ENCODE results near the gene DGKB.

The DGKB gene

DNA sequence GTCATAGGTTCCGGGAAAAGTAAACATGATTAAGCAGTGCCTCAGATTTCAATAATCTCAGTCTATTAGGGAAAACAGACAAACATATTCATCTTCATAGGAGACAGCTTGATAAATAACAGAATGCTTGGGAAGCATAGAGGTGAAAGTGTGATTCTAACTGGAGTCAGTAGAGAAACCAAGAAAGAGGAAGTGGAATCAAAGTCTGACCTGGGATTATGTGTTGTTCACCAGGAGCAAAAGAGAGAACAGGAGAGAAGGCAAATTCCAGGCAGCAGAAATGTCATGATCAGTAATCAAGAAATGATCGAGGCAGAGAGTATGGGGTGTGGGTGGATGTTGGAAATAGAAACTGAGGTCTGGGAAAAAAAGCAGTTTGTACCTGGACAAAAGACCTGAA is 43.7 kb downstream of the DGKB start:
- DNase-seq, result no peak

DNA sequence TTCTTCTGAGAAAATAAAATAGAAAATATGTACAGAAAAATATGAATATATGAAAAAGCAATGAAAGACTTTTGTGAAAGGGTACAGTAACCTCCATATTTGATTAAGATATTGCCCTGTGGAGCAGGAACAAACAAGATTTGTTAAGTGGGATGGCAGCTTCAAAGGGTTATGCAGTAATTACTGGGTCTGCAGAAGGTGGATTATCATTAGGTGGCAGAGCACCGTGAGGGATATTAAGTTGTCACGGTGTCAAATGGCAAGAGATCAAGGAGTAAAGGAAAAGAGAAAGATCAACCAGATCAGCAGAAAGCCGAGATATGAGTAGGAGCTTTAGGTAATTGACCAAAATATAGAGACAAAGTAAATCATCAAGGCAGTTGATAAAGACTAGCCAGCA is 44.1 kb downstream of the DGKB start:
- DNase-seq, result no peak

DNA sequence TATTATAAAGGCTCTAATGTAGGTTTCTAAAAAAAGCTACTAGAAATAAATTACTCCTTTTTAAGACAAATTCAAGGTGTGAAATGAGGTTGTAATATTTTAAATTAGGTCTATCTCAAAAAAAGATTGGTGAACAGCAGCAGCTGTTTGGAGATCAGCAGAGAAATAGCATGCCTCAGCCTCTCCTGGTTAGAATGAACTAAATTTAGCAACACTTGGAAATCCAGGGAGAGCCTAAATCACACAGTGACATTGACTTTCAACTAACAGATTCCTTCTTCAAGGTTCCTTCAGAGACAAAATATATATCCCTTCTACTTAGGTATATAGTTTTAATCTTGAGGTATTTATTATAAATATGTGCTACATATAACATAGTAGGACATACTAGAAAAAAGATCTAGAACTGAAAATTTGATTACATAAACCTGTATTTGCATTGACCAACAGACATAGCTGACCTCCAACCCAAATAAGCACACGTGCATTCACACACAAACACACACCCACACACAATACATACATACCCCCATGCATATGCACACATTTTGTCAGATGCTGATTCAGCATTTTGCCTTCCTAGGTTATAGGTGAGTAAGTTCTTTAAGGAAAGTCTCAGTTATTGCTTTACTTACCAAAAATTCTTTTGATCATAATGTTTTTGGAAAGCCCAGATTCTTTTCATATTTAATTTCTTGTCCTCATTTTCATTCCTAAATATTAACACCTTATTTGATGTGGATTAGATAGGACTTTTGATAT is 47.3 kb downstream of the DGKB start:
- no peak for DNase-seq

DNA sequence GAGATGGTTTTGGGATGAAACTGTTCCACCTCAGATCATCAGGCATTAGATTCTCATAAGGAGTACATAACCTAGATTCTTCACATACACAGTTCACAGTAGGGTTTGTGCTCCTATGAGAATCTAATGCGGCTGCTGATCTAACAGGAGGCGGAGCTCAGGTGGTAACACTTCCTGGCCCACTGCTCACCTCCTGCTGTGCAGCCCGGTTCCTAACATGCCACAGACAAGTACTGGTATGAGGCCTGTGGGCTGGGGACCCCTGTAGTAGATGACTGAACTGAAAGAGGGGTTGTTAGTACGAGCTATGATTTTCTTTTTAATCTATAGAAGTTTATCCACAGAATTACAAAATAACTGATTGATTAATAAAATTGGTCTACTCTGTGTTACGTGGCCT is 48.1 kb downstream of the DGKB start:
- DNase-seq, result no peak

DNA sequence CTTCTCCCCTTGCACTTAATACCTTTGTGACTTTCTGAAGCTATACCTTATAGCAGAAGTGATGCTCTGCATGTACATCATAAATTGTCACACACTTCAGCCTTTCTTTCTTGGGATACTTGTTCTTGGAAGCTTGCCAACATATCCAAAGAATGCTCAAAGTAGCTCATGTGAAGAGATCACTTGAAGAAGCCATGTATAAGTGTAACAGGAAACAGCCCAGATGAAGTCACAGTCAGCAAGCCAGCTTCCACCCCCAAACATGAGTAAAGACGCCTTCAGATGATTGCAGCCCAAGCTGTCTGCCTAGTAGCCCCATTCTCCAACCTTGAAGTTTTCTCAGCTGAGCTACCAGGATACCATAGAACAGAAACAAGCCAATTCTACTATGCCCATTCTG is 50.9 kb downstream of the DGKB start:
- DNase-seq, result no peak

DNA sequence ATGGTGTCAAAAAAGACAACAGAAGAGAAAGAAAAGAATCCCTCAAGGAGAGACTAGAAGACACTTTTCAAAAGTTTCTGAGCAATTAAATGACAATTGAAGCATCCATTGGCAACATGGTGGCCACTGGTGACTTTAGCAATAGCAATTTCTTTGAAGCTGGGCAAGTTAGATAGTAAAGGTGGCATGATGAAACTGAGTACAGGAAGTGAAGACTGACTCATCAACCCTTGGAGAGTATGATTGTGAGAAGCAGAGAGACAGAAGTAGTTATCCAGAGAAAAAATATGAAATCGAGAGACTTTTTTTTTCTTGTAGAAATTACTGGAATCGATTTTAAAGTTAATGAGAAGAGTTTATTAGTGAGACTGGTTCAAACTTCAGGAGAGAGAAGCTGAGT is 52.5 kb downstream of the DGKB start:
- DNase-seq, result no peak

DNA sequence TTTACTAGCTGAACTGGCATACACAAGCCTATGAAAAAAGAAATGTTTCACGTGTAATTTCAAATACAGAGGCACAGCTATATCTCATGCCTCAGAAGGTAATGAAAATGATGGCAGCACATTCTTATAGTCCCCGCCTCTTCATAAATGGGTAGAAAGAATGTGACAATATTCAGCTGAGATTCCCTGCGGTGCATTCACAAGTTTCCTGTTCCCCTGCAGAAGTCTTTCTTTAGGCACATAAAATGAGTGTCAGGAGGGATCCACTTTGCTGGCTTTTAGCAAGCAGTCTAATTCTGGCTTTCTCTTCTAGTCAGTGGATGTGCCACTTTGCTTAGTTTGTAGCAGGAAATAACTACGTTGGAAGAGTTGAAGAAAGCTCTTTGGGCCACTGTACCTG is 56.1 kb downstream of the DGKB start:
- DNase-seq, result no peak

DNA sequence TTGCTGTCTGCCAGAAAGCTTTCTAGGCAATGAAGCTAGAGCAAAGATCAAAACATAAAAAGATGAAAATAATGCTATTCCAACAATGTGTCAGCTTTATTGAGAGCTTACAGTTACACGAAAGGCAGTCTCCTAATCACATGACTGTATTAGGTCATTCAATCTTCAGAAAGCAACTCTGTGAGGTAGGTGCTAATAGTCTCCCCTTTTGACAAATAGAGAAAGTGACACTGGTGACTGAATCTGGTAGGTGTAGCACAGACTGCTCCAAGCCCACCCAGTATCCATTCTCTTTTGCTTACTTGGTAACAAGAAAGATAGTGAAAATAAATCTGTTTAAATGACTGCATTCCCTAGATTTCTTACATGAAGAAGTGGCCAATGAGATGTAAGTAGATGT is 58.8 kb downstream of the DGKB start:
- no peak for DNase-seq

DNA sequence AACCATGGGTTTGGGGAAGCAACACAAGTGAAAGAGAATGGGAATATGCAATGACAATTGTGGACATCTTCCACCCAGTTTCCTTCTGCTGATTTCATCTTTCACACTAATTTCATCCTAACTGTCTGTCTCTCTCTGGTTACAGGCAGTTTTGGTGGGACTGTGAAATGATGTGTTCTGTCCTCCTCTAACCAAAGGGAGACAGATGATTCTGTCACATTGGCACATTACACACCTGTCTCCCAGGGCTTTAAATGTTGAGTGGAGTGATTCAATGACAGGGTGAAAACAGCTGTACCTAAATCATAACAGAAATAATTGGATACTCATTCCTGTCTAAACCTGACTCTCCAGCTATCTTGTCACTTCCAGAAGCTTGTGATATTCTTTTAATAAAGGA is 60.0 kb downstream of the DGKB start:
- DNase-seq, result no peak

DNA sequence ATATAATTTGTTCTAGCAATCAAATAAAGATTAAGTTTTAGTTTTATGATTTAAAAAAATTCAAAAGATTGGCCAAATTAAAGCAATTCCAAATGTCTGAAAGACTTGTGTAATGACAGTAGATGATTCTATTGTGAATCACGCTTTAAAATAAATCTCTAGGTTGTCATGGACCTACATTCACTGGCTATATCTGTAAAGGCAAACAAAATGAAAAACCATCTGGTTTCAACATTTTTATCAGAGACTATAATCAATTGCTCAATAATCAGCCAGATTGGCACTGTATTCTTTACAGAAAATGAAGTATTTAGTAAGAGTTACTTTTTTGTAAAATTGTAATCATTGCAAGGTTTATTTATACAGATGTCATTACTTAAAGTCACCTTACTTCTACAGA is 60.7 kb downstream of the DGKB start:
- no peak for DNase-seq

DNA sequence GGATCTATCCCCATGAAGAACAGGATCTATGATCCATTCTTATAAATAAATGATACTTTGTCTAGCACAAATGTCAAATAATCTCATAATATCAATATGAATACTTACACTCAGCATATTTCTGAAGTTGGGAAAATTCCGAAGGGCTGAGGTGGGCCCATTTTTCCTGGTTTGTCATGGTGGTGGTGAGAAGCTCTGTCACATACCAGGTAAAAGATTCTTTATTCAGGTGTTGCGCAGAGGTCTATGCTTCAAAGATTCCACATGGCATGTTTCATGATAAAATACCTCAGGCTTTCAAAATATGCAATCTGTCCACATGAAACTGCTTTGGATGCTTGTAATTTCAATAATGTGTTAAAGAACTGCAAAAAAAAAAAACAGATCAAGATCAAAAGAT is 61.5 kb downstream of the DGKB start:
- DNase-seq, result no peak

DNA sequence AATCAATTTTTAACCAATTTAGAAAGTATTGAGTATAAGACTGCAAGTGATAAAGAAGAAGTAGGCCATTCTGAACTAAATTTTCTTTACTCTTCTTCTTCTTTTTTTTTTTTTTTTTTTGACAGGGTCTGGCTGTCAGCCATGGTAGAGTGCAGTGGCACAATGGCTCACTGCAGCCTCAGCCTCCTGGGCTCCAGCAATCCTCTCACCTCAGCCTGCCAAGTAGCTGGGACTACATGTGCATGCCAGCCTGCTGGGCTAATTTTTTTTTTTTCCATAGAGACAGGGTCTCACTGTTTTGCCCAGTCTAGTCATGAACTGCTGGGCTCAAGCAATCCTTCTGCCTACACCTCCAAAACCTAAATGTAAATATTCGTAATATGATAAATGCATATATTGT is 63.2 kb downstream of the DGKB start:
- no peak for DNase-seq

DNA sequence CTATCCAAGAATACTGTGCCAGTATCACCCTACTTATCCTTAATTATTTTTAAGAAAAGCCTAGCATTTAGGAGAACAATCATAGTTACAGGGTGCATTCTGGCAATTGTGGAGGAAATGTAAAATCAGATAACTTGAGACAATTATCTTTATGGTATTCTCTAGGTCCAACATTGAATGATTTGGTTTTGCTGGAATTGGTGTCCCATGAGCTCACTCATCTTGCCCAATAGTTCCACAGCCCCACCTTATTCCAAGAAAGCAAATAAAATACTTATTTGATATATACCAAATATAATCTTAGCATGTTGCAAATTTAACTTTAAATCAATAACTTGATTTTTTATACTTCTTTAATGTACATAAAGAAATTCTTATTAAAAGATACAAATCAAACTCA is 65.3 kb downstream of the DGKB start:
- DNase-seq, result no peak

DNA sequence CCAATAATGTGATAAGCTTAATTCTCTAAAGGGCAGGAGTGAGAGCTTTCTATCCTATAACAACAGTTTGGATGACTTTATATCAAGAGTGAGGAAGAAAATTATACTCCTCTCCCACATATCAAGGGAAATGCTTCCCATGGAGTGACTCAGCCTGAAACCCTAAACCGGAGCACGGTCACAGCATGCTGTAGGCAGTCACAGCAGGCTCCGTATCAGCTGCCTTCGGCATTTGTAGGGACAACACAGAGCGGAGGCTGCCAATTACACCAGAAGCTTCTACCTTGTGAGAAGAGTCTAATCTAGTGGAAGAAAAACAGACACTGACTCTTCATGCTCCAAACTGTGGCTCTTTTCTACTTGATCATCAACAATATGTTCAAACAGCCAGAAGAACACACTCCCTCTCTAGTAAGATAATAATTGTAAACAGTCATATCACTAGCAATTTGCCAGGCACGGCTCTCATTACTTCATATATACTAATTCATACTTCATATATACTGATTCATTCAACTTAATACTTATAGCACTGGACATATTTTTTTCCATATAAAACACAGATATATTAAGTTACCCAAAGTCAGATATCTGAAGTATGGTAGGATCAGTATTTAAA is 65.9 kb downstream of the DGKB start:
- DNase-seq, result no peak

DNA sequence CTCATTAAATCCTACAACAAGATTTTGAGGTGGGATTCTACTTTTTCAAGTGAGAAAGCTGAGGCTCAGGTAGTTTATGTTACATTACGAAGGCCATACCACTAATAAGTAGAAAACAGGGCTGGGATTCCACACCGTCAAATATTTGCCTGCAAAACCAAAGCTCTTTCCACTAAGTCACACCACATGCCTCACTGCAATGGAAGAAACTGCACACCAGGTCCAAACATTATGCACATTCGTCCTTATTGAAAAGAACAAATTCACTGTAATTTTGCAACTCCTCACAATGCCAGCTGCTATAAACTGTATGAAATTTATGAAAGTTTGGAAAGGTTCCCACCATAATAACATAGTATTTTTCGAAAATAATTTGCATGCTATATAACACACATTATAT is 66.5 kb downstream of the DGKB start:
- no peak for DNase-seq

DNA sequence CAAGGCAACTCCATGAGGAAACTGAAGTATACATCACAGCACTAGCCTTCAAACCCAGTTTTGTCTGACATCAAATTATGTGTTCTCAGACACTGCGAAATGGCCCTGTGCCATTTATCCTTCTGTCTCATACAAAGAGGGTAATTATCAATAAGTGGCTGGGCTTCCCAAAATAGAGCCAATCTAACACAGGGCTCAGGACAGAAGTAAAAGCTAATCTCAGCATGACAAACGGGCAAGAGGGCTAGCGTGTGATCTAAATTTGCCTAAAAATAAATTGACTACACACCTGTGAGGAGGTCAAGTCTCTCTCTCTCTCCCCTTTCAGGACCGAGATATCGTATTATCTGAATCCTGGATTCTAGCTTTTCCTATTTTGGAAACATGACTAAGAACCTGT is 67.2 kb downstream of the DGKB start:
- DNase-seq, result no peak

DNA sequence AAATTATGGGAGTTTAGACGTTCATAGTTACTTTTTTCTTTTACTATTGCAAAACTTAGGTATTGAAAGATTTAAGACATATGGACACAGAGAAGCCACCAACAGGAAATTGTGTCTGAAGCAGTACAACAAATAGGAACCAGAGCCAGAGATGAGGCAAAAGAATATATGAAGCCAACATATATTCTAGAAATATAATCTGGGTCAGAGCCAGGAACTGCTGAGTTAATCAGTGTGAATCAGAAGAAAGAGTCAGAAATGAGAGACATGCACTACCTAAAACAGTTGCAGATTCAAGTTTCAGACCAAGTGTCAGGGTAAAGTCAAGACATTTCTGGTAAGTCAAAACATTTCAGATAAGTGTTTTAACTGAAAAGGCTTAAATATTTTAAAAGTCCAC is 67.7 kb downstream of the DGKB start:
- DNase-seq, result no peak

DNA sequence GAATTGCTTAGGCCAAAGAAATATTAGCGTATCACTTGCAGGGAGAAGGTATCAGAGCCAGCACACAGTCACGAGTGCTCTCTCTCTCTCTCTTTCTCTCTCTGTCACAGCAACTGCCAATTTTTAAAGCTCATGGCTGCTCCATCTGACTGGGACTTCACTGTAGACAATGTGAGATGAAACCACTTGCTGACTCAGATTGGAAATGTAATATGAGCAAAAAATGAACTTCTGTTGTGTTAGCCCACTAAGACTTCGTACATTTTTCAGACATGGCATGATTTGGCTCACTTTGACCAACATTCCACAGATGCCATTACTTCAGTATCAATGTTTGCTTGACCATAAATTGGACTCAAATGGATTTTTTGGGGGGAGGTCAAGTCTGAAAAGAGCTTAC is 68.1 kb downstream of the DGKB start:
- DNase-seq, result no peak

DNA sequence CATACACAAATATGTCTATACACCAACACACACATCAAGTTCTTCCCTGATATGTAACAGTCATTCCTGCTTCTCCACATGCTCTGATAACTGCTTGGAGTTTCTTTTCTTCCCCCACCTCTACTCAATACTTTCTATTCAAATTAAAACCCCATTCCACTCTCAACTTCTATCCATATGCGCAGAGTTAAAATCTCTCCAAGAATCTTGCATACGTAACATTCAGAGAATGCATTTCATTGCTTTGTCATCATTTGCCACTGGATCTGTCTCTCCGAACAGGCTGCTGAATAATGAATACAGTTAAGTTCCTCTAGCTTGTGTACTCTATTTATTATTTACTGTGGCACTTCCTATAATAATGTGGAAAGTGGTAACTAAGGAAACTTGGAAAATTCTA is 68.8 kb downstream of the DGKB start:
- DNase-seq, result no peak

DNA sequence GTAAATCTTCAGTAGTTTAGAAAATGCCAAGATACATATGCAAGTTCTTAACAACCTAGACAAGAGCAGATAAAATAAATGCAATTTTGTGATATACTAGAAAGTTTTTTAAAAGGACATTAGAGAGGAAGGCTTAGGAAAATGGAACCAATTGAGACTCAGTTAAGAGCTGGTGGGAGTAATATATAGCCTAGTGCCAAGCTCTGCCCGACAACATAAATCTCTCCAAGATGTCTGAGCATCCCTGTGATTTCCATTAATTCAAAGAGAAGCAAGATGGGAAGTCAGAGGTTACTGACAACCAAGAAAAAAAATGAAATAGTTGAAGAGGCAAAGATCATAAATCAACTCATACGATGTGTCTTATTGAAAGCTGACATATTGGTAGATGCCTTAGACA is 74.5 kb downstream of the DGKB start:
- DNase-seq, result no peak

DNA sequence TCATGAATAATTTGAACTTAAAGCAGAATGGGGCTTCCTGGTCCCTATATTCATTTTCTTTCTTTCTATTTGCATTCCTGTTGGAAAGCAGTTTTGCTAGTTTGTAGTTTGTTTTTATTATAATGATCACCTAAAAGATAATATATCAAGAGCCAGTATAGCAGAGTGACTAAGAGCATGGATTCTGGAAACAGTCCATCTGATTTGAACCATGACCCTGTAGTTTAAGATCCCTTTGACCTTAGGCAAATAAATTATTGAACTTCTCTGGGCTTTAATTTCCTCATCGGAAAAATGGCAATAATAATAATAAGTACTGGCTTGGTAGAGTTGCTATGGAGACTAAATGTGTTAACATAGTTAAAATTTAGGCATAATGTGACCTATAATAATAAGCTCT is 76.1 kb downstream of the DGKB start:
- no peak for DNase-seq

DNA sequence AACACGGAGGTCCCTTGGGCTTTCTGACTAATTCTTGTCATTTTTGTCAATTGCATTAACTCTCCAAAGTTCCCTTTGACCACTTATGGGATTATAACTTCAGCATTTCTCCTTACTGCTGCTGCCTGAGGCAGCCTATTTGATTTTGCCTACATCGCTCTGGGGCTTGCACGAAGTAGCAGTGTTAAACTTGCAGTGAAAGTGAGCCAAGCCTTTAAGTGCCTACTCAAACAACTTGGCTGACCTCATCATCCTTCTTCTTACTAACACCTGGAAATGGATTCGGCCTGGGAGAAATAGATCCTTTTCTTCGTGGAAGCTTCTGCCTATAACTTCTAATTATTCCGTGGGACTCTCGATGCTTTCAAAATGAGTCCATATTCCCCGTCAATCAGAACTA is 76.6 kb downstream of the DGKB start:
- no peak for DNase-seq

DNA sequence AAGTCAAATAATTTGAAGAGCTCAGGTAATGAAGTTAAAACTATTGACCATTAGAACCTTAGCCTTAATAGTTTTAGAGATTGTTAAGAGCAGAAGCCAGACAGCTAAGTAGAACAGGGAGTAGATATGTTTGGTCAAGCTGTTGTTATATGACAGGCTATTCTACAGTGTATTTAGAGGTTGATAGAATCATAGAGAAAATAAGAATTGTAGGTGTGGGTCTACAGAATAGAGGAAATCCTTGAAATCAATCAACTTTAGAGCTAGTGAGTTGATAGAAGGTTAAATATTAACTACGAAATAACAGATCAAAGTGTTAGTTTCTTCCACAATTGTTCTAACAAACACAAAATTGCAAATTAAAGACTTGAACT is 80.1 kb downstream of the DGKB start:
- DNase-seq, result no peak

DNA sequence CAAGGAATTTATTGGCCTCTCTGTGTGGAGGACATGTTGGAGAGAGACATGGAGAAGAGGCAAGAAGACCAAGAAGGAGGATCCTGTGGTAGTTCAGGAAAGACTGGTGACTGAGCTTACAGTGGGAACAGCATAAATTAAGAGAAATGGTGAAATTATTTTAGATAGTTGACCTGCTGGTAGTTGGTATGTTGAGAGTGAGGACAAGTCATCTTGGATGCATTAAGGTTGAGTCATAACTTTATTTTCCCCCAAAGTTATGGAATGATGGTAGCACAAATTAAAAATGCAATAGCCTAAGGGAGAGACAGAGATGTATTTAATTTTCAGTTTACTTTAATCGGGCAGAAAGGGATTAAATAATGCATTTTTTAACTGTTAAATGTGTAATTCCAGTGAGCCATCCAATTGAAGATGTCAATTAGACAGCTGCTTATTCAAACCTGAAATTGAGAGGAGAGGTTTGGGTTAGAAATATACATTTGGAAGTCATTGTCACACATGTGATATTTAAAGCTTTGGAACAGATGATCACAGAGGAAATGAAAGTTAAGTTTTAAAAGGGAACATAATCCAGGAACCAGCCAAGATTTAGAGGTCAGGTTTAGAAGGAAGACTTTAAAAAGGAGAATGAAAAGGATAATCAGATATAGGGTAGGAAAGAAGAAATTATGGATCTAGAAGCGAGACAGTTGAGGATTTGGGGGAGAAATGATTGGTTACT is 80.6 kb downstream of the DGKB start:
- no peak for DNase-seq

DNA sequence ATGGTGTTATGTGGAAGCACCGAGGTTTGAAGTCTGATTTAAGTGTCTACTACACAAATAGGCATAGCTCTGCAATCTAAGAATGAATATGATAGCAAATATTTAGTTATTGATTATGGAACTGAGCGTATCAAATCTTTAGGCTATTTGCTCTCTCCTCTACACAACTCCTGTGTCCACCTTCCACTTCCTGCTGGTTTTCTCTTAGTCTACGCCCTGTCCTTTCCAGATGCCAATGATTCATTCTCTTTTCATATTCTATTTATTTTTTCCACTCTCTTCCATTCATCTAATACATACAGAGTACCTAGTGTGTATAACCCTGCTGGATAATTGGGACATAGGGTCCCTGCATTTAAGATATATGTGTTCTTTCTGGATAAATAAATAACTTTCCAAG is 83.7 kb downstream of the DGKB start:
- DNase-seq, result no peak
